Astrocyte of the hippocampus (primary cell): ENCODE measurements around the gene CRTAC1.

Experiments used
- DNase-seq: peaks from one replicate; pipeline ENCODE4 v3.0.0; 2011; ENCODE audit warnings: low read depth, low spot score

The CRTAC1 gene

GRCh38 chr10:97924678-97925077 is 105.7 kb downstream of the CRTAC1 start:
- DNase-seq = no peak

GRCh38 chr10:97923476-97923875 is 106.9 kb downstream of the CRTAC1 start:
- no peak for DNase-seq

GRCh38 chr10:97923057-97923456 is 107.4 kb downstream of the CRTAC1 start:
- DNase-seq = no peak

GRCh38 chr10:97922022-97922758 is 108.2 kb downstream of the CRTAC1 start:
- DNase-seq = no peak

GRCh38 chr10:97921581-97922021 is 108.8 kb downstream of the CRTAC1 start:
- peak; percentile 23 for DNase-seq

- DNase-seq = no peak
These were observed 109.6 kb downstream of the CRTAC1 start for GRCh38 chr10:97920865-97921264.

GRCh38 chr10:97919012-97919411 is 111.4 kb downstream of the CRTAC1 start:
- no peak for DNase-seq

- DNase-seq = peak; percentile 25
These were observed 113.8 kb downstream of the CRTAC1 start for GRCh38 chr10:97916586-97916985.

- DNase-seq = peak; percentile 12
These were observed 114.9 kb downstream of the CRTAC1 start for GRCh38 chr10:97915346-97916131.

GRCh38 chr10:97914837-97915211 is 115.6 kb downstream of the CRTAC1 start:
- DNase-seq = peak; percentile 82

GRCh38 chr10:97914171-97914836 is 116.1 kb downstream of the CRTAC1 start:
- no peak for DNase-seq

GRCh38 chr10:97913614-97914013 is 116.8 kb downstream of the CRTAC1 start:
- DNase-seq = no peak

- no peak for DNase-seq
These were observed 117.2 kb downstream of the CRTAC1 start for GRCh38 chr10:97913193-97913592.

GRCh38 chr10:97911217-97911616 is 119.2 kb downstream of the CRTAC1 start:
- DNase-seq = no peak

- DNase-seq = no peak
These were observed 119.8 kb downstream of the CRTAC1 start for GRCh38 chr10:97910661-97911060.

- no peak for DNase-seq
These were observed 122.6 kb downstream of the CRTAC1 start for GRCh38 chr10:97907830-97908229.

GRCh38 chr10:97907211-97907610 is 123.2 kb downstream of the CRTAC1 start:
- no peak for DNase-seq

- DNase-seq = no peak
These were observed 125.1 kb downstream of the CRTAC1 start for GRCh38 chr10:97905276-97905675.

GRCh38 chr10:97904576-97904975 is 125.8 kb downstream of the CRTAC1 start:
- no peak for DNase-seq

- no peak for DNase-seq
These were observed 126.4 kb downstream of the CRTAC1 start for GRCh38 chr10:97904018-97904381.

GRCh38 chr10:97903128-97904017 is 127.0 kb downstream of the CRTAC1 start:
- no peak for DNase-seq
